Gastrocnemius medialis (tissue), 4 donors: ENCODE measurements around the gene HSPB1. TPM values are rescaled to one million over a fixed set of nuclear protein-coding genes. Genes with fewer than 3 reads are reported as not detected.

ENCODE experiments used
- ATAC-seq, 2 donors: fragments of 150-250 bp; one replicate each; pipeline ENCODE4 v1.9.1; 2016
- DNase-seq, 2 donors: peaks; one replicate each; pipeline ENCODE4 v3.0.0-alpha.2; 2019
- H3K27ac ChIP-seq, 4 donors: fragments of 200-600 bp; sonication (generic); 1 replicate in 1 of 4; 2 replicates in 3 of 4; pipeline ENCODE4 v1.5.1; 2016 to 2018; ENCODE audit warnings: mild to moderate bottlenecking in 2 of 4, moderate library complexity in 1 of 4
- H3K27me3 ChIP-seq, 3 donors: fragments of 200-600 bp; sonication (generic) in 2 of 3; 1 replicate in 1 of 3; 2 replicates in 2 of 3; pipeline versions ENCODE4 v1.5.1 to v1.6.0; 2016 to 2019; ENCODE audit warnings: mild to moderate bottlenecking in 1 of 3, moderate library complexity in 1 of 3
- H3K36me3 ChIP-seq, 2 donors: fragments of 200-600 bp; sonication (generic) in 1 of 2; one replicate each; pipeline ENCODE4 v1.5.1; 2017 to 2018
- H3K4me1 ChIP-seq, 2 donors: fragments of 200-600 bp; sonication (generic) in 1 of 2; one replicate each; pipeline ENCODE4 v1.5.1; 2016 to 2017; ENCODE audit warnings: mild to moderate bottlenecking in 2 of 2
- H3K4me3 ChIP-seq, 4 donors: fragments of 200-600 bp; sonication (generic) in 3 of 4; 1 replicate in 1 of 4; 2 replicates in 3 of 4; pipeline ENCODE4 v1.5.1; 2016 to 2019; ENCODE audit warnings: mild to moderate bottlenecking in 2 of 4
- H3K9me3 ChIP-seq, 3 donors: fragments of 200-600 bp; sonication (generic) in 2 of 3; 1 replicate in 1 of 3; 2 replicates in 2 of 3; pipeline ENCODE4 v1.5.1; 2016 to 2019
- CTCF ChIP-seq, 5 experiments: fragments of 450-650 bp in 3 of 5; fragments of 200-600 bp in 2 of 5; sonication (generic) in 2 of 5; IDR thresholded peaks in 4 of 5; conservative IDR thresholded peaks in 1 of 5; 1 replicate in 4 of 5; 2 replicates in 1 of 5; pipeline ENCODE4 v1.5.1; 2016 to 2019; ENCODE audit warnings: antibody characterized with exemption in 5 of 5, mild to moderate bottlenecking in 3 of 5, moderate library complexity in 3 of 5
- POLR2A ChIP-seq, 2 donors: fragments of 450-650 bp; IDR thresholded peaks; one replicate each; pipeline ENCODE4 v1.6.1; 2017; ENCODE audit warnings: antibody characterized with exemption in 2 of 2, mild to moderate bottlenecking in 2 of 2, moderate library complexity in 2 of 2
- in situ Hi-C, 4 donors: fragments of 200-750 bp; cut with MboI; loops; one replicate each; pipeline versions ENCODE4 v1.15.0 to v1.8.0; 2017; ENCODE audit warnings: low sequenced_read_pairs in 4 of 4
- intact Hi-C: fragments of 100-400 bp; cut with DNase I; formaldehyde crosslinking; loops from one replicate; pipeline ENCODE4 v1.15.1; 2023; ENCODE audit warnings: low total_unique reads
- total RNA-seq, 4 donors: library from RNA; depleted of rRNA; stranded (reverse); fragments of >200 nt; gene quantifications; one replicate each; pipeline versions ENCODE4 v1.1.0 to v1.2.3, GENCODE V29; 2016

Gene HSPB1
- total RNA-seq: 1,000 to 10,000 TPM; 1,878 to 2,898 (median 2,185) TPM

- in situ Hi-C loops (no loop called here), intact Hi-C loops (no loop called here)
- ATAC-seq (peak; percentile 51 to 59), DNase-seq (peak; percentile 95 to 99)
- H3K27me3 ChIP-seq: no peaks in the 10 kb centered on the region
- H3K4me1 ChIP-seq: peaks cover 48 to 58% of the 10 kb centered on the region in 2 donors
- no peaks in the 10 kb centered on the region for H3K9me3 ChIP-seq
- peaks cover 0 to 13% of the 10 kb centered on the region in 2 donors for H3K36me3 ChIP-seq
- H3K27ac ChIP-seq: peak within 1 kb of the TSS; percentile 99 to 100 (median 100)
- TF ChIP-seq CTCF (IDR thresholded peaks at IDR 0.05 in 4 of 5, conservative IDR thresholded peaks at IDR 0.05 in 1 of 5) (no peak), POLR2A (IDR thresholded peaks at IDR 0.05) (peak; percentile 100)
- peak within 1 kb of the TSS; percentile 87 to 97 (median 95) for H3K4me3 ChIP-seq
Measured at GRCh38 chr7:76302347-76303201, at the start of gene HSPB1. Gene HSPB1 (plus strand): TSS chr7:76302673. CDS start chr7:76302713, 40 bp downstream.

GRCh38 chr7:76254781-76255180 lies 47.7 kb upstream of the HSPB1 start:
- ATAC-seq (no peak), DNase-seq (no peak)
- Histone ChIP-seq H3K27ac (no peak overlapping the region), H3K4me1 (no peaks in the 10 kb centered on the region), H3K27me3 (peaks cover 11 to 20% (median 16%) of the 10 kb centered on the region in 3 donors), H3K4me3 (no peak overlapping the region), H3K36me3 (no peaks in the 10 kb centered on the region), H3K9me3 (no peaks in the 10 kb centered on the region)
- TF ChIP-seq CTCF (IDR thresholded peaks at IDR 0.05 in 4 of 5, conservative IDR thresholded peaks at IDR 0.05 in 1 of 5) (no peak), POLR2A (IDR thresholded peaks at IDR 0.05) (no peak)
- in situ Hi-C loops (no loop called here), intact Hi-C loops (no loop called here)

GRCh38 chr7:76257973-76258372 lies 44.5 kb upstream of the HSPB1 start:
- no peak for ATAC-seq
- in situ Hi-C loops (no loop called here), intact Hi-C loops (no loop called here)
- Histone ChIP-seq H3K4me1 (no peaks in the 10 kb centered on the region), H3K36me3 (no peaks in the 10 kb centered on the region), H3K9me3 (no peaks in the 10 kb centered on the region), H3K4me3 (no peak overlapping the region), H3K27me3 (peaks cover 17 to 36% (median 26%) of the 10 kb centered on the region in 3 donors), H3K27ac (no peak overlapping the region)
- no peak for DNase-seq
- TF ChIP-seq POLR2A (IDR thresholded peaks at IDR 0.05) (no peak), CTCF (IDR thresholded peaks at IDR 0.05 in 4 of 5, conservative IDR thresholded peaks at IDR 0.05 in 1 of 5) (no peak)

GRCh38 chr7:76259124-76260093 lies 43.1 kb upstream of the HSPB1 start:
- no peaks in the 10 kb centered on the region for H3K4me1 ChIP-seq
- no peak for ATAC-seq
- no peak for TF ChIP-seq CTCF (IDR thresholded peaks at IDR 0.05 in 4 of 5, conservative IDR thresholded peaks at IDR 0.05 in 1 of 5)
- no peak for TF ChIP-seq POLR2A (IDR thresholded peaks at IDR 0.05)
- peak overlapping the region; percentile 26 to 50 (median 36) for H3K4me3 ChIP-seq
- no peak for DNase-seq
- H3K36me3 ChIP-seq: no peaks in the 10 kb centered on the region
- H3K27ac ChIP-seq: no peak overlapping the region
- in situ Hi-C loops (no loop called here), intact Hi-C loops (loop anchor here (5.0 kb wide), 1 partner anchor 82 kb away; no protein-coding TSS in a partner anchor)
- H3K27me3 ChIP-seq: peaks cover 17 to 36% (median 26%) of the 10 kb centered on the region in 3 donors
- no peaks in the 10 kb centered on the region for H3K9me3 ChIP-seq
